Astrocyte of the spinal cord (primary cell): Measurements from ENCODE around the gene POLDIP3.

ENCODE experiments used
- DNase-seq: peaks from one replicate; pipeline ENCODE4 v3.0.0; 2011; ENCODE audit warnings: low read depth, low spot score
- H3K4me3 ChIP-seq: 2 replicates; pipeline ENCODE4 v1.5.1; 2011; ENCODE audit warnings: low read depth, mild to moderate bottlenecking, low read length, moderate library complexity
- in situ Hi-C: cut with HindIII; loops from 2 replicates; pipeline ENCODE4 v1.10.0; 2017; ENCODE audit warnings: low sequenced_read_pairs
- TF ChIP-seq, protein P1 (sequence below): IDR thresholded peaks from 2 replicates; pipeline ENCODE4 v1.5.1; 2012; ENCODE audit warnings: low read depth, mild to moderate bottlenecking, low read length, inconsistent platforms

The POLDIP3 gene, protein sequence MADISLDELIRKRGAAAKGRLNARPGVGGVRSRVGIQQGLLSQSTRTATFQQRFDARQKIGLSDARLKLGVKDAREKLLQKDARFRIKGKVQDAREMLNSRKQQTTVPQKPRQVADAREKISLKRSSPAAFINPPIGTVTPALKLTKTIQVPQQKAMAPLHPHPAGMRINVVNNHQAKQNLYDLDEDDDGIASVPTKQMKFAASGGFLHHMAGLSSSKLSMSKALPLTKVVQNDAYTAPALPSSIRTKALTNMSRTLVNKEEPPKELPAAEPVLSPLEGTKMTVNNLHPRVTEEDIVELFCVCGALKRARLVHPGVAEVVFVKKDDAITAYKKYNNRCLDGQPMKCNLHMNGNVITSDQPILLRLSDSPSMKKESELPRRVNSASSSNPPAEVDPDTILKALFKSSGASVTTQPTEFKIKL

DNA sequence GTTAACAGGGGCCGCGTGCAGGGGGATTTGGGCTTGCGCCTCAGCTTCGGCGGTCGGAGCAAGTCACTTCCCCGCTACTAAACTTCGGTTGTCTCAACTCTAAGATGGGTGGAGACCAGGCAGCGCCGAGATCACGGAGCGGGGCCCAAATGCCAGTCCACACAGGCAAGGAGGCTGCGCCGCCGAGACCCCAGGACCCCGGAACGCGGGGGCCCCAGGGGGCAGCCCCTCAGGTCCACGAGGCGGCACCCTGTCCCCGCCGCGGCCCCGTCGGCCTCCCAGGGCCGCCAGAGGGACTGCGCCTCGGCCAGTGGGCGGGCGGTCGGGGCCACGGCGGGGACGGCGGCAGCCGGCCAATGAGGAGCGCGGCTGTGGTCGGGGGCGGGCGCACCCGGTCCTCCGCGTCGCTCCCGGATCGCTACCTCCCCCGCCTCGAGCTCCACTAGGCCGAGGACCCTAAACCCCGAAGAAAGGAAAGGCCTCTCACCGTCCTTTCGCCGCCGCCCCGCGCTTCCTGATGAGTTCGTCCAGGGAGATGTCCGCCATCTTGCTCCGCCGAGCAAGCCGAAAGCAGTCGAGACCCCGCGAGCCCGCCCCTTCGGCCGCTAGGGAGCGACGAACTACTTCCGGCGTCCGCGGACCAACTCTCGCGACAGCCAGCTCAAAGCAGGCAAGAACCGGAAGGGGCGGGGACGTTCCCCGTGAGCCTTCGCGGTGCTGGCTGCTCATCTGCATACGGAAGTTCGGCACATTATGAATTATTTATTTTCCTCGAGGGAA, at the start of gene POLDIP3:
TSS of gene POLDIP3 (minus strand) at position 572 of the 780 bp plus-strand sequence. CDS start at position 546, 26 bp downstream.
- TF ChIP-seq, protein P1, sequence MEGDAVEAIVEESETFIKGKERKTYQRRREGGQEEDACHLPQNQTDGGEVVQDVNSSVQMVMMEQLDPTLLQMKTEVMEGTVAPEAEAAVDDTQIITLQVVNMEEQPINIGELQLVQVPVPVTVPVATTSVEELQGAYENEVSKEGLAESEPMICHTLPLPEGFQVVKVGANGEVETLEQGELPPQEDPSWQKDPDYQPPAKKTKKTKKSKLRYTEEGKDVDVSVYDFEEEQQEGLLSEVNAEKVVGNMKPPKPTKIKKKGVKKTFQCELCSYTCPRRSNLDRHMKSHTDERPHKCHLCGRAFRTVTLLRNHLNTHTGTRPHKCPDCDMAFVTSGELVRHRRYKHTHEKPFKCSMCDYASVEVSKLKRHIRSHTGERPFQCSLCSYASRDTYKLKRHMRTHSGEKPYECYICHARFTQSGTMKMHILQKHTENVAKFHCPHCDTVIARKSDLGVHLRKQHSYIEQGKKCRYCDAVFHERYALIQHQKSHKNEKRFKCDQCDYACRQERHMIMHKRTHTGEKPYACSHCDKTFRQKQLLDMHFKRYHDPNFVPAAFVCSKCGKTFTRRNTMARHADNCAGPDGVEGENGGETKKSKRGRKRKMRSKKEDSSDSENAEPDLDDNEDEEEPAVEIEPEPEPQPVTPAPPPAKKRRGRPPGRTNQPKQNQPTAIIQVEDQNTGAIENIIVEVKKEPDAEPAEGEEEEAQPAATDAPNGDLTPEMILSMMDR = no peak
- in situ Hi-C loops = no loop called here
- peak within 1 kb of the TSS; percentile 77 for H3K4me3 ChIP-seq
- DNase-seq = peak; percentile 99

DNA sequence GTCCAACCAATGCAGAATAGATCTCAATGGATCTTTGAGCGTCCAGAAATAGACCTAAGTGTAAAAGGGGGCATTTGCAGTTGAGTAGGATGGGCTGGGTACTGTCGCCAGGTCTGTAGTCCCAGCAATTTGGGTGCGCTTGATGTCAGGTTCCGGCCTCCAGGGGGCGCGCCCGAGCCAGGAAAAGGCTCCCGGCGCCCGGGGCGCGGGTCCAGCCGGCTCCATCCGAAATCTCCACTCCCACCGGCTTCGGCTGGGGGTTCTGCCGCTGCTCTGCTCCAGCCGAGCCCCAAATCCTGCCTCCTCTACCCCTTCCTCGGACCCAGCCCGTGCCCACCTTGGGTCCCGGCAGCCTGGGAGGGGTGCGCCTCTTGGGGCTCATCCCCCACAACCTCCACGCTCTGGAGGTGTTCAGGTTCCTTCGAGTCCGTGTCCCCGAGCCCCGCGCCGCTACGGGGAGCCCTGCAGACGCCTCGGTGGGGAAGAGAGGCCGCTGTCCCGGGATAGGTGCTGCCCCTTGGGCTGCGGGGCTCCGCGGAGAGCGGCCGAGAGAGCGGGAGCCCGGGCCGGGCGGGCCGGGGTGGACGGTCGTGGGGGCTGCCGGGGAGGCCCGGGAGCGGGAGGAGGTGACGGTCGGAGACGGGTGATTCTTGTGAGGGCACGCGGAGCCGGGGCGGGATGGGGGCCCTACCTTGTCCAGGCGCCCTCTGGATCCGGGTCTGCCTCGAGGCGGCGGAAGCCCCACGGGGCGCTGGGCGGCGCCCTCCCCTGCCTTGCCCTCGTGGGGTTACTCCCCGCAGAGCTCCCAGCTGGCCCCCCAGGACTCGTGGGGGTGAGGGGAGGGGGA, 47.5 kb upstream of the POLDIP3 start:
- DNase-seq = peak; percentile 68
- peak overlapping the region; percentile 56 for H3K4me3 ChIP-seq
- TF ChIP-seq, protein P1 = peak; percentile 87
- in situ Hi-C loops = no loop called here

GRCh38 chr22:42656578-42656977, 41.9 kb upstream of the POLDIP3 start:
- TF ChIP-seq, protein P1 = no peak
- DNase-seq = no peak
- H3K4me3 ChIP-seq = no peak overlapping the region
- in situ Hi-C loops = no loop called here

DNA sequence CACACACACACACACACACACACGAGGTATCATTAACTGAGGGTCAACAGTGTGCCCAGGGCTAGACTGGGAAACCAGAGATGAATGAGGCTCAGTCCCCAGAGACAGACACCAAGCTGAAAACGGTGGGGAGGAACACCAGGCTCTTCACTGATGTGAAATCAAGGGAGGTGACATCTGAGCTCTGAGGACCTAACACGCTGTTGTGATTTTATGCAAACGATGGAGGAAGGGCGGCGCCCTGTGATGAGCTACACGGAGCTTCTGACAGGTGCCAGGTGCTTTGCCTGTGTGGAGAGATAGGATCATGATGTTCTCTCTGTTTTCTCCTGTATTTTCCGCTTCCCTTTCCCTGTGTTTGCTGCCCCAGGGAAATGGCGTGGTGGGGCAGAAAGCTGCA, 41.0 kb upstream of the POLDIP3 start:
- H3K4me3 ChIP-seq = no peak overlapping the region
- DNase-seq = no peak
- in situ Hi-C loops = no loop called here
- TF ChIP-seq, protein P1 = no peak

GRCh38 chr22:42654436-42655073, 39.9 kb upstream of the POLDIP3 start:
- no peak for DNase-seq
- in situ Hi-C loops = no loop called here
- no peak overlapping the region for H3K4me3 ChIP-seq
- TF ChIP-seq, protein P1 = no peak
